HEK293 (cell line): ENCODE measurements around the gene FTH1.

Experiments
- CTCF ChIA-PET: fragments of 350-600 bp; formaldehyde crosslinking; extraction: SDS; loops from one replicate; lab custom pipeline; 2021; ENCODE audit warnings: antibody characterized with exemption; lab: Yijun Ruan, JAX
- POLR2A ChIA-PET: fragments of 300-600 bp; formaldehyde crosslinking; extraction: SDS; loops from one replicate; lab custom pipeline; 2020; ENCODE audit warnings: antibody characterized with exemption, inconsistent platforms; lab: Yijun Ruan, JAX
- H3K27ac ChIP-seq: fragments of 200-500 bp; sonication (Bioruptor generic); 2 replicates; pipeline ENCODE4 v1.5.1; 2014; ENCODE audit warnings: low read depth, low read length, control low read depth, inconsistent platforms; ENCODE audit errors: extremely low read depth
- H3K36me3 ChIP-seq, 2 experiments: fragments of 200-500 bp in 1 of 2; sonication (Bioruptor generic) in 1 of 2; 1 replicate in 1 of 2; 2 replicates in 1 of 2; pipeline ENCODE4 v1.5.1; 2014 to 2017; ENCODE audit warnings: inconsistent platforms in 2 of 2, low read length in 2 of 2; ENCODE audit not compliant: control insufficient read depth in 2 of 2, insufficient read depth in 1 of 2
- H3K4me1 ChIP-seq: fragments of 200-500 bp; sonication (Bioruptor generic); 2 replicates; pipeline ENCODE4 v1.5.1; 2014; ENCODE audit warnings: mild to moderate bottlenecking, low read length, inconsistent platforms; ENCODE audit not compliant: control insufficient read depth, insufficient read depth
- H3K4me3 ChIP-seq: 2 replicates; pipeline ENCODE4 v1.5.1; 2011; ENCODE audit warnings: low read depth, mild to moderate bottlenecking, control low read depth, low read length, moderate library complexity
- H3K9me3 ChIP-seq: fragments of 200-500 bp; sonication (Bioruptor generic); 2 replicates; pipeline ENCODE4 v1.5.1; 2014; ENCODE audit warnings: low read depth, low read length, inconsistent platforms; ENCODE audit not compliant: control insufficient read depth, insufficient read depth
- PRDM1 ChIP-seq: fragments of 450-650 bp; formaldehyde crosslinking; IDR thresholded peaks from 2 replicates; pipeline ENCODE4; 2016; ENCODE audit warnings: missing biosample characterization, missing genetic modification characterization
- YY1 ChIP-seq: fragments of 450-650 bp; formaldehyde crosslinking; IDR thresholded peaks from 2 replicates; pipeline ENCODE4 v1.5.1; 2018; ENCODE audit warnings: missing biosample characterization, missing genetic modification characterization
- ZFP3 ChIP-seq: fragments of 450-650 bp; formaldehyde crosslinking; IDR thresholded peaks from 2 replicates; pipeline ENCODE4 v1.5.1; 2016; ENCODE audit warnings: low read depth, missing biosample characterization, missing genetic modification characterization
- ZIC2 ChIP-seq: fragments of 450-650 bp; formaldehyde crosslinking; IDR thresholded peaks from 2 replicates; pipeline ENCODE4 v1.5.1; 2016; ENCODE audit warnings: missing biosample characterization, missing genetic modification characterization
- ZNF112 ChIP-seq: fragments of 450-650 bp; formaldehyde crosslinking; IDR thresholded peaks from 2 replicates; pipeline ENCODE4 v1.5.0; 2017; ENCODE audit warnings: missing biosample characterization, missing genetic modification characterization
- ZNF140 ChIP-seq: fragments of 450-650 bp; formaldehyde crosslinking; IDR thresholded peaks from 2 replicates; pipeline ENCODE4 v1.5.1; 2016; ENCODE audit warnings: missing biosample characterization, missing genetic modification characterization
- ZNF146 ChIP-seq: fragments of 450-650 bp; formaldehyde crosslinking; IDR thresholded peaks from 2 replicates; pipeline ENCODE4 v1.5.1; 2016; ENCODE audit warnings: missing biosample characterization, missing genetic modification characterization
- ZNF24 ChIP-seq: fragments of 450-650 bp; formaldehyde crosslinking; IDR thresholded peaks from 2 replicates; pipeline ENCODE4 v1.5.1; 2016; ENCODE audit warnings: missing biosample characterization, missing genetic modification characterization
- ZNF341 ChIP-seq: fragments of 450-650 bp; formaldehyde crosslinking; IDR thresholded peaks from 2 replicates; pipeline ENCODE4; 2016; ENCODE audit warnings: low read depth, missing biosample characterization, missing genetic modification characterization
- ZNF350 ChIP-seq: fragments of 450-650 bp; formaldehyde crosslinking; IDR thresholded peaks from 2 replicates; pipeline ENCODE4 v1.5.0; 2017; ENCODE audit warnings: missing biosample characterization, mild to moderate bottlenecking, missing genetic modification characterization
- ZNF510 ChIP-seq: fragments of 450-650 bp; formaldehyde crosslinking; IDR thresholded peaks from 2 replicates; pipeline ENCODE4 v1.5.1; 2018; ENCODE audit warnings: mild to moderate bottlenecking, missing genetic modification characterization, missing biosample characterization; ENCODE audit not compliant: insufficient replicate concordance
- ZNF596 ChIP-seq: fragments of 450-650 bp; IDR thresholded peaks from 2 replicates; pipeline ENCODE4 v1.5.0; 2018; ENCODE audit warnings: missing biosample characterization, mild to moderate bottlenecking, missing genetic modification characterization, moderate library complexity
- TF ChIP-seq, protein P1 (sequence below): sonication (generic); formaldehyde crosslinking; IDR thresholded peaks from 2 replicates; pipeline ENCODE4 v1.8.1; 2022; ENCODE audit warnings: mild to moderate bottlenecking, moderate library complexity, missing genetic modification reagents
- TF ChIP-seq, protein P2 (sequence below): fragments of 450-650 bp; IDR thresholded peaks from 2 replicates; pipeline ENCODE4 v1.5.1; 2018; ENCODE audit warnings: missing biosample characterization, missing genetic modification characterization
- TF ChIP-seq, protein P3 (sequence below): fragments of 450-650 bp; formaldehyde crosslinking; conservative IDR thresholded peaks from 2 replicates; pipeline ENCODE4 v1.5.1; 2016; ENCODE audit warnings: low read depth, missing biosample characterization, missing genetic modification characterization

The FTH1 gene

DNA sequence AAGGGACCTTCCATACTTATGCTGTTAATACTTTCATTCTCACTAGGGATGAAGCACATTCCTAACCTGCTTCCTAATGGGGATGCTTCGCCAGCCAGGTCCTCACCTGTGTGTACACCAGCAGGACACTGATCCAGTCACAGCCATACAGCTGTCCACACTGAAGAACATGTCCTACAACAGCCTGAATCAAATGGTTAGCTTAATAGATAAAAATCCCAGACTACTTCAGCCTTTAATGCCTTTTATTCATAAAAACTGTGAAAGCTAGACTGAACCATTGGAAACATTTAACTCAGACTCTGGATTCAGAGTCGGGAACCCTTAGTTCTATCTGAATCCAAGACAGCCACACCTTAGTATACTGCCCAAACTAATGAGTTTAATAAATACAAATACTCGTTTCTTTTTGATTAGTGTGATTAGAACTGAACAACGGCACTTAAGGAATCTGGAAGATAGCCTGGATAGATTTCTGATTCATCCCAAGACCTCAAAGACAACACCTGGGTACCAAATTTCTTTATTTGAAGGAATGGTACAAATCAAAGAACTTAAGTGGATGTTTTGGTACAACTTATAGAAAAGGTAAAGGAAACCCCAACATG is 3.3 kb downstream of the FTH1 start:
- H3K4me1 ChIP-seq = no peaks in the 10 kb centered on the region
- H3K9me3 ChIP-seq = no peaks in the 10 kb centered on the region
- CTCF ChIA-PET = interaction anchor here (0.7 kb wide), 1 partner anchor 71 kb away, joined by 4 read pairs; no protein-coding TSS in a partner anchor
- POLR2A ChIA-PET = no interaction called here
- H3K4me3 ChIP-seq = no peak overlapping the region
- no peak overlapping the region for H3K27ac ChIP-seq
- TF ChIP-seq, protein P1, sequence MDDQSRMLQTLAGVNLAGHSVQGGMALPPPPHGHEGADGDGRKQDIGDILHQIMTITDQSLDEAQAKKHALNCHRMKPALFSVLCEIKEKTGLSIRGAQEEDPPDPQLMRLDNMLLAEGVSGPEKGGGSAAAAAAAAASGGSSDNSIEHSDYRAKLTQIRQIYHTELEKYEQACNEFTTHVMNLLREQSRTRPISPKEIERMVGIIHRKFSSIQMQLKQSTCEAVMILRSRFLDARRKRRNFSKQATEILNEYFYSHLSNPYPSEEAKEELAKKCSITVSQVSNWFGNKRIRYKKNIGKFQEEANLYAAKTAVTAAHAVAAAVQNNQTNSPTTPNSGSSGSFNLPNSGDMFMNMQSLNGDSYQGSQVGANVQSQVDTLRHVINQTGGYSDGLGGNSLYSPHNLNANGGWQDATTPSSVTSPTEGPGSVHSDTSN (CRISPR knock-in tag) = no peak
- no peak for TF ChIP-seq ZNF112 (tag by site-specific recombination)
- TF ChIP-seq, protein P2, sequence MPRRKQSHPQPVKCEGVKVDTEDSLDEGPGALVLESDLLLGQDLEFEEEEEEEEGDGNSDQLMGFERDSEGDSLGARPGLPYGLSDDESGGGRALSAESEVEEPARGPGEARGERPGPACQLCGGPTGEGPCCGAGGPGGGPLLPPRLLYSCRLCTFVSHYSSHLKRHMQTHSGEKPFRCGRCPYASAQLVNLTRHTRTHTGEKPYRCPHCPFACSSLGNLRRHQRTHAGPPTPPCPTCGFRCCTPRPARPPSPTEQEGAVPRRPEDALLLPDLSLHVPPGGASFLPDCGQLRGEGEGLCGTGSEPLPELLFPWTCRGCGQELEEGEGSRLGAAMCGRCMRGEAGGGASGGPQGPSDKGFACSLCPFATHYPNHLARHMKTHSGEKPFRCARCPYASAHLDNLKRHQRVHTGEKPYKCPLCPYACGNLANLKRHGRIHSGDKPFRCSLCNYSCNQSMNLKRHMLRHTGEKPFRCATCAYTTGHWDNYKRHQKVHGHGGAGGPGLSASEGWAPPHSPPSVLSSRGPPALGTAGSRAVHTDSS = no peak
- TF ChIP-seq ZNF24 = no peak
- no peak for TF ChIP-seq ZFP3 (tag by site-specific recombination)
- TF ChIP-seq ZNF146 = no peak
- no peak for TF ChIP-seq YY1 (tag by site-specific recombination)
- peaks cover 0 to 46% of the 10 kb centered on the region in 2 experiments; a peak in 1 of 3 replicates for H3K36me3 ChIP-seq

DNA sequence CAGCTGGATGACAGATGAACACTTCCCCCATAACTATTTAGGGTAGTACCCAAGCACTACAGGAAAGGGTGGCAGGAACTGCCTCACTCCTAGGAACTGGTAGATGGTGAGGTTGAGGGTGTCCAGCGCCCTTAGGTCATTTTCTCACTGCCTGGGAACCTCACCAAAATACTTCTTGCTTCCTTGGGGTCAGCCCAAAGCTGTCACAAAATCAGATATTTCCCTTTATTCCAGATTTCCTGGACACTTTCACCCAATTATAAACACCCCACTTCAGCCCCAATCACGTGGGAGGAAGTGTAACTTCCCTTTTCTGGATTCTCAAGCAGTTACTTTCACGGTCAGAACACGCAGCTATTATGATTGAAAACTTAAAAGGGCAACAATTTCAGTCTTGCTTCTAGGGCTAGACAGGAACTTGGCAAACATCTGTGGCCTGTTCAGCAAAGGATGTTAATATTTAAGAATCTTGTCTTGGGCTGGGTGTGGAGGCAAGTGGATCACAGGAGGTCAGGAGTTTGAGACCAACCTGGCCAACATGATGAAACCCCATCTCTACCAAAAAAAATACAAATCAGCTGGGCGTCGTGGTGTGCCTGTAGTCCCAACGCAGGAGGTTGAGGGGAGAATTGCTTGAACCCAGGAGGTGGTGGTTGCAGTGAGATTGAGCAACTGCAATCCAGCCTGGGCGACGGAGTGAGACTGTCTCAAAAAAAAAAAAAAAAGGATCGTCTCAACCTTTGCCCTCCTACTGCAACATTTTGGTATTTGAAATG is 4.0 kb downstream of the FTH1 start:
- Histone ChIP-seq H3K4me3 (no peak overlapping the region), H3K36me3 (peaks cover 0 to 46% of the 10 kb centered on the region in 2 experiments; a peak in 1 of 3 replicates), H3K4me1 (no peaks in the 10 kb centered on the region), H3K27ac (no peak overlapping the region), H3K9me3 (no peaks in the 10 kb centered on the region)
- CTCF ChIA-PET = interaction anchor here (0.7 to 2.0 kb wide), 3 partner anchors 15 to 72 kb away, joined by 4 to 12 read pairs (median 4); no protein-coding TSS in a partner anchor
- POLR2A ChIA-PET = no interaction called here
- no peak for TF ChIP-seq ZNF350 (tag by site-specific recombination)
- no peak for TF ChIP-seq ZNF596 (tag by site-specific recombination)
- TF ChIP-seq, protein P3, sequence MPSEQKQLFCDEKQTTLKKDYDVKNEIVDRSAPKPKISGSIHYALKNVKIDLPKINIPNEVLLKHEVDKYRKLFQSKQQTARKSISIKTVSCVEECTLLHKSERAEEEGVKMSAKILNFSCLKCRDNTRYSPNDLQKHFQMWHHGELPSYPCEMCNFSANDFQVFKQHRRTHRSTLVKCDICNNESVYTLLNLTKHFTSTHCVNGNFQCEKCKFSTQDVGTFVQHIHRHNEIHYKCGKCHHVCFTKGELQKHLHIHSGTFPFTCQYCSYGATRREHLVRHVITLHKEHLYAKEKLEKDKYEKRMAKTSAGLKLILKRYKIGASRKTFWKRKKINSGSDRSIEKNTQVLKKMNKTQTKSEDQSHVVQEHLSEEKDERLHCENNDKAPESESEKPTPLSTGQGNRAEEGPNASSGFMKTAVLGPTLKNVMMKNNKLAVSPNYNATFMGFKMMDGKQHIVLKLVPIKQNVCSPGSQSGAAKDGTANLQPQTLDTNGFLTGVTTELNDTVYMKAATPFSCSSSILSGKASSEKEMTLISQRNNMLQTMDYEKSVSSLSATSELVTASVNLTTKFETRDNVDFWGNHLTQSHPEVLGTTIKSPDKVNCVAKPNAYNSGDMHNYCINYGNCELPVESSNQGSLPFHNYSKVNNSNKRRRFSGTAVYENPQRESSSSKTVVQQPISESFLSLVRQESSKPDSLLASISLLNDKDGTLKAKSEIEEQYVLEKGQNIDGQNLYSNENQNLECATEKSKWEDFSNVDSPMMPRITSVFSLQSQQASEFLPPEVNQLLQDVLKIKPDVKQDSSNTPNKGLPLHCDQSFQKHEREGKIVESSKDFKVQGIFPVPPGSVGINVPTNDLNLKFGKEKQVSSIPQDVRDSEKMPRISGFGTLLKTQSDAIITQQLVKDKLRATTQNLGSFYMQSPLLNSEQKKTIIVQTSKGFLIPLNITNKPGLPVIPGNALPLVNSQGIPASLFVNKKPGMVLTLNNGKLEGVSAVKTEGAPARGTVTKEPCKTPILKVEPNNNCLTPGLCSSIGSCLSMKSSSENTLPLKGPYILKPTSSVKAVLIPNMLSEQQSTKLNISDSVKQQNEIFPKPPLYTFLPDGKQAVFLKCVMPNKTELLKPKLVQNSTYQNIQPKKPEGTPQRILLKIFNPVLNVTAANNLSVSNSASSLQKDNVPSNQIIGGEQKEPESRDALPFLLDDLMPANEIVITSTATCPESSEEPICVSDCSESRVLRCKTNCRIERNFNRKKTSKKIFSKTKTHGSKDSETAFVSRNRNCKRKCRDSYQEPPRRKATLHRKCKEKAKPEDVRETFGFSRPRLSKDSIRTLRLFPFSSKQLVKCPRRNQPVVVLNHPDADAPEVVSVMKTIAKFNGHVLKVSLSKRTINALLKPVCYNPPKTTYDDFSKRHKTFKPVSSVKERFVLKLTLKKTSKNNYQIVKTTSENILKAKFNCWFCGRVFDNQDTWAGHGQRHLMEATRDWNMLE = no peak
- 0 out of 2 replicates have a peak, but pooled peaks have one; percentile 12 for TF ChIP-seq ZIC2 (tag by site-specific recombination)
- TF ChIP-seq ZNF140 = no peak
- TF ChIP-seq PRDM1 (tag by site-specific recombination) = no peak
- no peak for TF ChIP-seq ZNF341
- no peak for TF ChIP-seq ZNF510 (tag by site-specific recombination)
